HG03045 (cell line): ENCODE data around the gene PBRM1.

Experiments
- ATAC-seq: cut with Tn5 transposase; IDR thresholded peaks from one replicate; pipeline ENCODE4 v1.9.1; 2021; ENCODE audit warnings: mild to moderate bottlenecking, moderate library complexity; ENCODE audit not compliant: unreplicated experiment

The PBRM1 gene

DNA sequence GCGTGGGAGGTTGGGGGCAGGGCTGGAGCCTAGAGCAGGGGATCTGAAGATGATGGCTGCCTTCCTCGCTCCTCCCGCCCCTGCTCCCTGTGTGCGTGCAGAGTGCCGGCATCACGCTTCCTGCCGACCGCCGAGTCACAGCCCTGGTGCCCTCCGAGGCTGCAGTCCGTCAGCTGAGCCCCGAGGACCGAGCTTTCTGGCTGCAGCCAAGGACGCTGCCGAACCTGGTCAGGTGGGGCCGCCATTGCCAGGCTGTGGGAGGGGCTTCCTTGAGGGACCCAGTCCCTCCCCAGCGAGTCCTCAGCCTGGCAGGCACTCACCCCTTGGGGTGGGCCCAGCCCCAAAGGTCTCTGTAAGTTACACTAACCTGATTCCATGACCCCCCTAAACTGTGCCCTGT is 173.0 kb downstream of the PBRM1 start:
- no peak for ATAC-seq

GRCh38 chr3:52512105-52512504 is 173.6 kb downstream of the PBRM1 start:
- ATAC-seq, result no peak

GRCh38 chr3:52511509-52511908 is 174.2 kb downstream of the PBRM1 start:
- ATAC-seq, result no peak

DNA sequence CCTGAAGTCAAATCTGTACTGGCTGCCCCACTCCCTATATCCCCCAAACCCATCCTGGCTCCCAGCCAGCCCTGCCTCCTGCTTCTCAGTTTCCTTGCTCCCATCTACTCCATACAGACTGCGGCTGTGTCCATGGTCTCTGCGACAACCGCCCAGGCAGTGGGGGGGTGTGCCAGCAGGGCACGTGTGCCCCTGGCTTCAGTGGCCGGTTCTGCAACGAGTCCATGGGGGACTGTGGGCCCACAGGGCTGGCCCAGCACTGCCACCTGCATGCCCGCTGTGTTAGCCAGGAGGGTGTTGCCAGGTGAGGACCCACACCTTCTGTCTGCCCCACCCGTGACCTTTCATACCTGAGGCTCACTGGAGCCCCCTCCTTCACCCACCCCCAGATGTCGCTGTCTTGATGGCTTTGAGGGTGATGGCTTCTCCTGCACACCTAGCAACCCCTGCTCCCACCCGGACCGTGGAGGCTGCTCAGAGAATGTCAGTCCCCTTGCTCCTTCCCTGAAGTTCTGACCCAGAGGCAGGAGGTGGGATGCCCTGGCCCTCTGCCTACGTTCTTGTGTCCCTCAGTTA is 175.9 kb downstream of the PBRM1 start:
- ATAC-seq, result no peak

- ATAC-seq, result no peak
These were observed 178.4 kb downstream of the PBRM1 start for GRCh38 chr3:52507359-52507758.

- ATAC-seq, result no peak
These were observed 179.3 kb downstream of the PBRM1 start for GRCh38 chr3:52506266-52506966.

GRCh38 chr3:52504977-52505376 is 180.7 kb downstream of the PBRM1 start:
- ATAC-seq, result no peak

GRCh38 chr3:52503788-52504424 is 181.8 kb downstream of the PBRM1 start:
- ATAC-seq, result no peak

- no peak for ATAC-seq
These were observed 182.8 kb downstream of the PBRM1 start for GRCh38 chr3:52502808-52503350.

- ATAC-seq, result no peak
These were observed 183.7 kb downstream of the PBRM1 start for GRCh38 chr3:52502001-52502400.

DNA sequence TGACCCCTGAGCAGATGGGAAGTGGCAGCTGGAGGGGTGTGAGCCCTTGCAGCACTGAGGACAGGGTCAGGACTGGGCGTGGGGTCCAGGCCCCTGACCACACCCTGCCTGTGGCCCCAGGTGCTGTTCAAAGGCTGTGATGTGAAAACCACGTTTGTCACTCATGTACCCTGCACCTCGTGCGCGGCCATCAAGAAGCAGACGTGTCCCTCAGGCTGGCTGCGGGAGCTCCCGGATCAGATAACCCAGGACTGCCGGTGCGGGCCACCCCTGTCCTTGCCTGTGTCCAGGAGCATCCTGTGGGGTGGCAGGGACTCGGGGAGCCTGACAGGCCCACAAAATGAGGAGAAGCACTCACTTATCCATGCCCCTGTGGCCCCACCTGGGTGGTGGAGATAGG is 184.7 kb downstream of the PBRM1 start:
- ATAC-seq, result no peak

DNA sequence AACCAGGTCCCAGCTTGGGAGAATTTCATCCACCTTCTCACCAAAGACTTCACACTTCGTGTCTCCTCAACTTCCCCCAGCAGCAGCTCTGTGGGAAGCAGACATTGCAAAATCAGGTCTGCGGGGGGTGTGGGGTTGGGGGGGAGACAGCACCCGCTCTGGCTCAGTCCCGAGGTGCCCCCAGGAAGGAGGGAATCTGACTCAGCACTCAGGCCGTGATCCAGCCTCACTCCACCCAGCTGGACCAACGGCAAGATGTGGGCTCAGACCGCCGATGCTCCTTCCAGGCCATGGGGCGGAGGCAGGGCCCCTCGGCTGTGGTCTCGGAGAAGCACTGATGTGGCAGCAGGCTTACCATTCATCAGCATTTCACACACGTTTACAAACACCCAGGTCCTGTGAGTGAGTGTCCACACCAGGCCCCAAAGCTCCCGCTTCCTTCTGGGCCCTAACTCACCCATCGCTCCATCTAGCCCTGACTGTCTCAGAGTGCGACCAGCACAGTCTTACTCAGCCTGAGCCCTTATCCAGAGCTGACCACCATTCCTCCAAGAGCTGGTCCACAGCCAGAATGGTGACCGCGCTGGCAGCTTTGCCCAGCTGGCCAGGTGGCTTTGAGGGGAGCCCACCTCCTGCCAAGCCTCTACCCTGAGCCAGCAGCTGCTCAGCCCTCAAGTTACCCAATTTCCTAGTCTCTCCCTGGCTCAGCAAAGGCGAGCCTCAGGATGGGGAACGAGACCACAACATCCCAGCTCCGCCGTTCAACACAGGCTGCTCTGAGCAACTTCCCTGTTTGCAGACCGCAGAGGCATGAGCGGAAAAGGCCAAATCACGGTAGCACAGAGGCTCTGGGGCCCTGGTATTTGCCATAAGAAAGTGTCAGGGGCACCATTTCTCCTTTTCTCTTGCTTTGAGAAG is 187.3 kb downstream of the PBRM1 start:
- ATAC-seq, result no peak

DNA sequence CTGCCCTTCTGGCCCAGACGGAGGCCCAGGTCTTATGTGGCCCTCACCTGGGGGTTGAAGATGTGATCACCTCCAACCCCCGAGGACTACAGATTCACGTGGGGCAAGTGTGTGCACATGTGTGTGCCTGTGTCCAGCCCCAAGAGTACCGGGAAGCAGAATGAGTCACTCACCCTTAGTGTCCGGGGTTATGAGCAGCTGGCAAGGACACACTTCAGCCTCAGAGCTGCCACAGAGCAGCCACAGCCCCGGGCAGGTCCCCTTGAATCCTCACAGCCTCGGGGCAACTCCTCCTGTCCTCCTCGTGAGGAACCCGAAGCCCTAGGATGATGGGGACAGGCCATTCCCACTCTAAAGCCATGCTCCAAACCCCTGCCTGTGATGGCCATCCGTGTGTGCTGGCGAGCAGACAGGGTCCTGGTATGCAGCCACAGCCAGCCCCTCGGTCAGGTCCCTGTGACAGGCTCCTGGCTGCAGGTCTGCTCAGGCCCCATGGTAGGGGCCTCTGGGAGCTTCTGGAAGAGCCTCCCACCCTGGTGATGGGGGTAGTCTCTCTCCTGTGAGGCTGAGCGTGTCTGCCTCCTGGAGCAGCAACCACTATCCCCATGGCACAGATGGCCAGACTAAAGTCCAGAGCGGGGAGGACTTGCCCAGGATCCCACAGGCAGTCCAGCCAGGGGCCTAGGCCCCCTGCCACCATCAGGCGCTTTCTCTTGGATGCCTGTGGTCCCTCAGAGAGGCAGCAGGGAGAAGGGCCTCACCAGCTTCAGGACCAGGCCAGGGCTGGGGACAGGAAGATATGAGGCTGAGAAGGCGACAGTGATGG is 189.7 kb downstream of the PBRM1 start:
- no peak for ATAC-seq
